ENCODE data around the gene ITGA11. TPM values are rescaled to one million over a fixed set of nuclear protein-coding genes. Genes with fewer than 3 reads are reported as not detected.

Gene ITGA11
- total RNA-seq, 1 experiment from 2014 or later, result not detected

DNA sequence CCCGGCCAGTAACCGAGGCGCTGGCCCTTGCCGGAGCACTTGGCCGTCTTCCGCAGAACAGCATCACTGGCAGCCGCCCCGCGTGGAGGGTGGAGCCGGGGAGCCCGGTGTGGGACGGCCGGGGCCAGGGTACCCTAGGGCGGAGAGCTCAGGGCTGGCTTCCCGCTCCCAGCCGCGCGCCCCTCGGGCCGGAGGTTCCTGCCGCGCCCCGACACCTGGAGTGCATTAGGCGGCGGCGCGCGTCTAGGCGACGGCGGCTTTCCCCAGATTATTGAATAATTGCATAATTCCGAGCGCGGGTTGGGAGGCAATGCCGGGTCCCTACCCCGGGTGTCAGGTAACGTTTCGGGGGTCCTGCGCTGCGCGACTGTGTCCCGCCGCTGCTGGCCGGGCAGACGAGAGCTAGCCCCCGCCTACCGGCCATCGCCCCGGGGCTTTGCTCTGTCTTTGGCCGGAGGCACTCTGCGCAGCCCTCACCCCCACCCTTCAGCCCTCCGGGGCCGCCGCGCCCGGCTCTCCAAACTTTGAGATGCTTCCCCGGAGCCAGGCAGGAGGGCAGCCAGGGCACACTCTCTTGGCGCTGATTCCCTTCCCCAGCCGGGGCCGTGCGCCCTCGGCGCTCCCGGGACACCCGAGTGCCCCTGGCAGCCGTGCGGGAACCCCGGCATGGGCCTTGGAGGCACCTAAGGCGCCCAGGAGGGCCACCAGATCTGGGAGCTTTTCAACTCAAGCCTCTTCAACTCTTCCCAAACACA is 749 bp downstream of the ITGA11 start:
- no peaks in the 10 kb centered on the region for H3K4me1 ChIP-seq (ENCODE audit: insufficient read depth, low read length)
- BruUV-seq (replicated peaks), result no TSS peak
- intact Hi-C loops (cut with micrococcal nuclease), result no loop called here

GRCh38 chr15:68430471-68431036 is 1.4 kb downstream of the ITGA11 start:
- Histone ChIP-seq H2AFZ (ENCODE audit: low read length) (no peak overlapping the region), H4K20me1 (ENCODE audit: low read length) (no peaks in the 10 kb centered on the region), H3K79me2 (ENCODE audit: low read length) (no peaks in the 10 kb centered on the region), H3K9me3 (ENCODE audit: low read length) (no peaks in the 10 kb centered on the region), H3K4me2 (ENCODE audit: low read length) (no peak overlapping the region), H3K4me1 (ENCODE audit: insufficient read depth, low read length) (no peaks in the 10 kb centered on the region), H3K27ac (ENCODE audit: low read length) (no peak overlapping the region), H3K9ac (ENCODE audit: low read length) (no peak overlapping the region), H3K27me3 (ENCODE audit: low read length) (peaks cover 34% of the 10 kb centered on the region), H3K9me2 (replicated peaks; ENCODE audit: low read length) (no peaks in the 10 kb centered on the region), H3K36me3 (ENCODE audit: low read depth, low read length) (no peaks in the 10 kb centered on the region), H3F3A (ENCODE audit: low read length, unreplicated experiment) (no peaks in the 10 kb centered on the region), H3K4me3 (ENCODE audit: low read length) (no peak overlapping the region)
- TF ChIP-seq EZH2 (IDR thresholded peaks at IDR 0.05; ENCODE audit: low read length, unreplicated experiment) (no peak), EZH2phosphoT487 (IDR thresholded peaks at IDR 0.05; ENCODE audit: borderline replicate concordance, low read length) (no peak)
- TF ChIP-seq, protein P1, sequence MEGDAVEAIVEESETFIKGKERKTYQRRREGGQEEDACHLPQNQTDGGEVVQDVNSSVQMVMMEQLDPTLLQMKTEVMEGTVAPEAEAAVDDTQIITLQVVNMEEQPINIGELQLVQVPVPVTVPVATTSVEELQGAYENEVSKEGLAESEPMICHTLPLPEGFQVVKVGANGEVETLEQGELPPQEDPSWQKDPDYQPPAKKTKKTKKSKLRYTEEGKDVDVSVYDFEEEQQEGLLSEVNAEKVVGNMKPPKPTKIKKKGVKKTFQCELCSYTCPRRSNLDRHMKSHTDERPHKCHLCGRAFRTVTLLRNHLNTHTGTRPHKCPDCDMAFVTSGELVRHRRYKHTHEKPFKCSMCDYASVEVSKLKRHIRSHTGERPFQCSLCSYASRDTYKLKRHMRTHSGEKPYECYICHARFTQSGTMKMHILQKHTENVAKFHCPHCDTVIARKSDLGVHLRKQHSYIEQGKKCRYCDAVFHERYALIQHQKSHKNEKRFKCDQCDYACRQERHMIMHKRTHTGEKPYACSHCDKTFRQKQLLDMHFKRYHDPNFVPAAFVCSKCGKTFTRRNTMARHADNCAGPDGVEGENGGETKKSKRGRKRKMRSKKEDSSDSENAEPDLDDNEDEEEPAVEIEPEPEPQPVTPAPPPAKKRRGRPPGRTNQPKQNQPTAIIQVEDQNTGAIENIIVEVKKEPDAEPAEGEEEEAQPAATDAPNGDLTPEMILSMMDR (conservative IDR thresholded peaks at IDR 0.05; ENCODE audit: low read depth, low read length), result no peak
- no peak for DNase-seq
- no TSS peak for BruUV-seq (replicated peaks)
- POLR2A ChIA-PET (ENCODE audit: unreplicated experiment), result no interaction called here
- ATAC-seq, result no peak
- intact Hi-C loops (cut with micrococcal nuclease), result no loop called here
- CTCF ChIA-PET, result no interaction called here

More for the DNA sequence above, 749 bp downstream of the ITGA11 start:
- Histone ChIP-seq H3K9me2 (replicated peaks; ENCODE audit: low read length) (no peaks in the 10 kb centered on the region), H3K4me3 (ENCODE audit: low read length) (no peak overlapping the region), H3F3A (ENCODE audit: low read length, unreplicated experiment) (no peaks in the 10 kb centered on the region), H3K79me2 (ENCODE audit: low read length) (no peaks in the 10 kb centered on the region), H3K9me3 (ENCODE audit: low read length) (no peaks in the 10 kb centered on the region), H3K27ac (ENCODE audit: low read length) (no peak overlapping the region), H3K4me2 (ENCODE audit: low read length) (no peak overlapping the region), H3K36me3 (ENCODE audit: low read depth, low read length) (no peaks in the 10 kb centered on the region), H4K20me1 (ENCODE audit: low read length) (no peaks in the 10 kb centered on the region), H3K27me3 (ENCODE audit: low read length) (peaks cover 40% of the 10 kb centered on the region), H2AFZ (ENCODE audit: low read length) (no peak overlapping the region), H3K9ac (ENCODE audit: low read length) (no peak overlapping the region)
- TF ChIP-seq, protein P1 (conservative IDR thresholded peaks at IDR 0.05; ENCODE audit: low read depth, low read length), result no peak
- TF ChIP-seq EZH2phosphoT487 (IDR thresholded peaks at IDR 0.05; ENCODE audit: borderline replicate concordance, low read length), result no peak
- TF ChIP-seq EZH2 (IDR thresholded peaks at IDR 0.05; ENCODE audit: low read length, unreplicated experiment), result no peak
- DNase-seq (no peak), ATAC-seq (no peak)
- ChIA-PET POLR2A (ENCODE audit: unreplicated experiment) (no interaction called here), CTCF (no interaction called here)

Measured in PC-3 (cell line).